SJSA1 (cell line): ENCODE results near the gene PACS1. TPM values are rescaled to one million over a fixed set of nuclear protein-coding genes. Genes with fewer than 3 reads are reported as not detected.
A peak's percentile ranks its signal among the peaks of the same experiment; 100 is the strongest.

ENCODE experiments used
- DNase-seq, 2 experiments: peaks; one replicate each; pipeline ENCODE4 v3.0.0-alpha.2; 2015 to 2020; ENCODE audit warnings: low spot score in 2 of 2, low read depth in 1 of 2
- H3K27ac ChIP-seq: fragments of 250-450 bp; sonication (Bioruptor Pico); 2 replicates; pipeline ENCODE4 v1.5.1; 2020; ENCODE audit warnings: mild to moderate bottlenecking, moderate library complexity
- H3K27me3 ChIP-seq: fragments of 250-450 bp; sonication (Bioruptor Pico); replicated peaks from 2 replicates; pipeline ENCODE4 v1.5.1; 2020; ENCODE audit warnings: mild to moderate bottlenecking, moderate library complexity
- H3K36me3 ChIP-seq: fragments of 250-450 bp; sonication (Bioruptor Pico); 2 replicates; pipeline ENCODE4 v1.5.1; 2020; ENCODE audit warnings: mild to moderate bottlenecking
- H3K4me1 ChIP-seq: fragments of 250-450 bp; sonication (Bioruptor Pico); replicated peaks from 2 replicates; pipeline ENCODE4 v1.6.1; 2021; ENCODE audit warnings: mild to moderate bottlenecking
- H3K4me3 ChIP-seq: fragments of 250-450 bp; sonication (Bioruptor Pico); 2 replicates; pipeline ENCODE4 v1.5.1; 2020; ENCODE audit warnings: mild to moderate bottlenecking
- H3K9me3 ChIP-seq: fragments of 250-450 bp; sonication (Bioruptor Pico); replicated peaks from 2 replicates; pipeline ENCODE4 v1.5.1; 2020; ENCODE audit warnings: mild to moderate bottlenecking
- total RNA-seq: library from RNA; depleted of rRNA; stranded (reverse); fragments of >200 nt; shearing (Covaris generic); gene quantifications from 2 replicates; pipeline ENCODE4 v1.2.3, GENCODE V29; 2014

PACS1 gene
- total RNA-seq, 1 experiment from 2014 or later, result 37.1 TPM

GRCh38 chr11:66258473-66258893 is 188.4 kb downstream of the PACS1 start:
- Histone ChIP-seq H3K27ac (no peak overlapping the region), H3K9me3 (0 out of 2 replicates have a peak, but pooled peaks cover 5% of the 10 kb centered on the region), H3K4me3 (peak overlapping the region; percentile 95), H3K27me3 (no peaks in the 10 kb centered on the region), H3K36me3 (peaks cover 58% of the 10 kb centered on the region), H3K4me1 (peaks cover 16% of the 10 kb centered on the region)
- DNase-seq, result no peak

- no peak for DNase-seq
- no peak overlapping the region for H3K27ac ChIP-seq
- H3K9me3 ChIP-seq, result 0 out of 2 replicates have a peak, but pooled peaks cover 5% of the 10 kb centered on the region
- no peaks in the 10 kb centered on the region for H3K27me3 ChIP-seq
- H3K4me3 ChIP-seq, result no peak overlapping the region
- peaks cover 66% of the 10 kb centered on the region for H3K36me3 ChIP-seq
- H3K4me1 ChIP-seq, result peaks cover 16% of the 10 kb centered on the region
These were observed 189.2 kb downstream of the PACS1 start for GRCh38 chr11:66259225-66259624.

- Histone ChIP-seq H3K4me1 (peaks cover 16% of the 10 kb centered on the region), H3K4me3 (no peak overlapping the region), H3K27ac (no peak overlapping the region), H3K36me3 (peaks cover 73% of the 10 kb centered on the region), H3K9me3 (0 out of 2 replicates have a peak, but pooled peaks cover 5% of the 10 kb centered on the region), H3K27me3 (no peaks in the 10 kb centered on the region)
- no peak for DNase-seq
These were observed 189.9 kb downstream of the PACS1 start for GRCh38 chr11:66259956-66260355.

GRCh38 chr11:66261578-66261977 is 191.5 kb downstream of the PACS1 start:
- DNase-seq, result peak in 1 of 2 experiments; percentile 55
- peaks cover 88% of the 10 kb centered on the region for H3K36me3 ChIP-seq
- peaks cover 16% of the 10 kb centered on the region for H3K4me1 ChIP-seq
- no peaks in the 10 kb centered on the region for H3K27me3 ChIP-seq
- no peak overlapping the region for H3K4me3 ChIP-seq
- H3K9me3 ChIP-seq, result 0 out of 2 replicates have a peak, but pooled peaks cover 5% of the 10 kb centered on the region
- no peak overlapping the region for H3K27ac ChIP-seq

- Histone ChIP-seq H3K36me3 (peaks cover 94% of the 10 kb centered on the region), H3K27ac (no peak overlapping the region), H3K4me1 (peaks cover 16% of the 10 kb centered on the region), H3K9me3 (0 out of 2 replicates have a peak, but pooled peaks cover 5% of the 10 kb centered on the region), H3K4me3 (no peak overlapping the region), H3K27me3 (no peaks in the 10 kb centered on the region)
- DNase-seq, result no peak
These were observed 192.1 kb downstream of the PACS1 start for GRCh38 chr11:66262191-66262590.

- no peak overlapping the region for H3K27ac ChIP-seq
- H3K36me3 ChIP-seq, result peaks cover 94% of the 10 kb centered on the region
- no peak overlapping the region for H3K4me3 ChIP-seq
- H3K4me1 ChIP-seq, result peaks cover 17% of the 10 kb centered on the region
- H3K9me3 ChIP-seq, result 0 out of 2 replicates have a peak, but pooled peaks cover 4% of the 10 kb centered on the region
- DNase-seq, result peak in 1 of 2 experiments; percentile 57
- no peaks in the 10 kb centered on the region for H3K27me3 ChIP-seq
These were observed 192.6 kb downstream of the PACS1 start for GRCh38 chr11:66262696-66263095.

GRCh38 chr11:66263231-66263630 is 193.2 kb downstream of the PACS1 start:
- Histone ChIP-seq H3K36me3 (peaks cover 89% of the 10 kb centered on the region), H3K27ac (no peak overlapping the region), H3K9me3 (no peaks in the 10 kb centered on the region), H3K4me1 (peaks cover 22% of the 10 kb centered on the region), H3K27me3 (no peaks in the 10 kb centered on the region), H3K4me3 (no peak overlapping the region)
- DNase-seq, result peak in 1 of 2 experiments; percentile 52

GRCh38 chr11:66263785-66264184 is 193.7 kb downstream of the PACS1 start:
- peak in 1 of 2 experiments; percentile 51 for DNase-seq
- Histone ChIP-seq H3K27ac (no peak overlapping the region), H3K36me3 (peaks cover 87% of the 10 kb centered on the region), H3K4me1 (peaks cover 16% of the 10 kb centered on the region), H3K9me3 (no peaks in the 10 kb centered on the region), H3K4me3 (no peak overlapping the region), H3K27me3 (no peaks in the 10 kb centered on the region)

- Histone ChIP-seq H3K27me3 (no peaks in the 10 kb centered on the region), H3K36me3 (peaks cover 85% of the 10 kb centered on the region), H3K9me3 (no peaks in the 10 kb centered on the region), H3K27ac (no peak overlapping the region), H3K4me3 (no peak overlapping the region), H3K4me1 (peaks cover 16% of the 10 kb centered on the region)
- DNase-seq, result peak in 1 of 2 experiments; percentile 50
These were observed 194.3 kb downstream of the PACS1 start for GRCh38 chr11:66264383-66264782.

GRCh38 chr11:66264914-66265313 is 194.8 kb downstream of the PACS1 start:
- peaks cover 21% of the 10 kb centered on the region for H3K4me1 ChIP-seq
- DNase-seq, result peak in 1 of 2 experiments; percentile 75
- H3K9me3 ChIP-seq, result no peaks in the 10 kb centered on the region
- H3K27me3 ChIP-seq, result no peaks in the 10 kb centered on the region
- H3K4me3 ChIP-seq, result no peak overlapping the region
- H3K36me3 ChIP-seq, result peaks cover 80% of the 10 kb centered on the region
- H3K27ac ChIP-seq, result no peak overlapping the region

GRCh38 chr11:66265531-66266377 is 195.7 kb downstream of the PACS1 start:
- Histone ChIP-seq H3K36me3 (peaks cover 80% of the 10 kb centered on the region), H3K27ac (no peak overlapping the region), H3K4me3 (no peak overlapping the region), H3K9me3 (no peaks in the 10 kb centered on the region), H3K27me3 (no peaks in the 10 kb centered on the region), H3K4me1 (peaks cover 21% of the 10 kb centered on the region)
- no peak for DNase-seq

GRCh38 chr11:66266378-66267038 is 196.4 kb downstream of the PACS1 start:
- Histone ChIP-seq H3K36me3 (peaks cover 76% of the 10 kb centered on the region), H3K4me3 (no peak overlapping the region), H3K4me1 (peaks cover 21% of the 10 kb centered on the region), H3K9me3 (no peaks in the 10 kb centered on the region), H3K27ac (no peak overlapping the region), H3K27me3 (no peaks in the 10 kb centered on the region)
- no peak for DNase-seq

GRCh38 chr11:66267039-66267378 is 196.9 kb downstream of the PACS1 start:
- peaks cover 21% of the 10 kb centered on the region for H3K4me1 ChIP-seq
- no peaks in the 10 kb centered on the region for H3K27me3 ChIP-seq
- peaks cover 76% of the 10 kb centered on the region for H3K36me3 ChIP-seq
- DNase-seq, result no peak
- H3K27ac ChIP-seq, result no peak overlapping the region
- H3K4me3 ChIP-seq, result peak overlapping the region; percentile 69
- H3K9me3 ChIP-seq, result no peaks in the 10 kb centered on the region
